H9 (cell line): Measurements from ENCODE around the gene TPCN2. TPM values are rescaled to one million over a fixed set of nuclear protein-coding genes. Genes with fewer than 3 reads are reported as not detected.

Experiments
- DNase-seq: peaks from one replicate; pipeline ENCODE4 v3.0.0-alpha.2; 2017
- H2AFZ ChIP-seq: one replicate; pipeline ENCODE4 v1.6.1; 2013; ENCODE audit warnings: mild to moderate bottlenecking, low read length, control low read depth, moderate library complexity
- H2AK5ac ChIP-seq: 2 replicates; pipeline ENCODE4 v1.6.1; 2013; ENCODE audit warnings: low read length, control low read depth, mixed read lengths; ENCODE audit not compliant: insufficient read length
- H2BK120ac ChIP-seq: one replicate; pipeline ENCODE4 v1.6.1; 2013; ENCODE audit warnings: low read depth, mild to moderate bottlenecking, low read length, control low read depth, inconsistent platforms; ENCODE audit not compliant: poor library complexity, severe bottlenecking
- H2BK12ac ChIP-seq: 2 replicates; pipeline ENCODE4 v1.6.1; 2013; ENCODE audit warnings: low read length, control low read depth, mixed read lengths, low read depth; ENCODE audit not compliant: insufficient read length
- H2BK15ac ChIP-seq: 2 replicates; pipeline ENCODE4 v1.6.1; 2013; ENCODE audit warnings: low read depth, low read length, control low read depth
- H2BK20ac ChIP-seq: one replicate; pipeline ENCODE4 v1.6.1; 2013; ENCODE audit warnings: low read depth, mild to moderate bottlenecking, low read length, control low read depth, inconsistent platforms; ENCODE audit not compliant: poor library complexity, severe bottlenecking
- H2BK5ac ChIP-seq: 2 replicates; pipeline ENCODE4 v1.6.1; 2013; ENCODE audit warnings: low read length, control low read depth, mixed read lengths; ENCODE audit not compliant: insufficient read length
- H3K14ac ChIP-seq: 2 replicates; pipeline ENCODE4 v1.6.1; 2013; ENCODE audit warnings: low read length, control low read depth; ENCODE audit not compliant: insufficient read depth
- H3K18ac ChIP-seq: 2 replicates; pipeline ENCODE4 v1.6.1; 2013; ENCODE audit warnings: low read depth, mild to moderate bottlenecking, mixed read lengths, low read length, control low read depth; ENCODE audit not compliant: insufficient read length
- H3K23ac ChIP-seq: 2 replicates; pipeline ENCODE4 v1.6.1; 2013; ENCODE audit warnings: low read length, control low read depth, mixed read lengths, low read depth; ENCODE audit not compliant: insufficient read length
- H3K23me2 ChIP-seq: 2 replicates; pipeline ENCODE4 v1.6.1; 2013; ENCODE audit warnings: low read depth, mild to moderate bottlenecking, mixed read lengths, low read length, control low read depth; ENCODE audit not compliant: insufficient read length, poor library complexity, severe bottlenecking
- H3K27ac ChIP-seq: 2 replicates; pipeline ENCODE4 v1.5.1; 2013; ENCODE audit warnings: low read length, control low read depth, mixed read lengths, low read depth; ENCODE audit not compliant: insufficient read length
- H3K27me3 ChIP-seq: 2 replicates; pipeline ENCODE4 v1.6.1; 2013; ENCODE audit warnings: low read length, control low read depth, inconsistent platforms; ENCODE audit not compliant: insufficient read depth
- H3K4ac ChIP-seq: 2 replicates; pipeline ENCODE4 v1.6.1; 2013; ENCODE audit warnings: low read depth, mild to moderate bottlenecking, control low read depth, inconsistent platforms, low read length, moderate library complexity
- H3K4me1 ChIP-seq: 2 replicates; pipeline ENCODE4 v1.6.1; 2013; ENCODE audit warnings: low read length, control low read depth, inconsistent platforms; ENCODE audit not compliant: insufficient read depth
- H3K4me2 ChIP-seq: 2 replicates; pipeline ENCODE4 v1.6.1; 2013; ENCODE audit warnings: low read length, control low read depth, mixed read lengths; ENCODE audit not compliant: insufficient read length, insufficient read depth
- H3K56ac ChIP-seq: 2 replicates; pipeline ENCODE4 v1.6.1; 2013; ENCODE audit warnings: low read depth, mild to moderate bottlenecking, mixed read lengths, low read length, control low read depth; ENCODE audit not compliant: insufficient read length
- H3K79me1 ChIP-seq: 2 replicates; pipeline ENCODE4 v1.6.1; 2013; ENCODE audit warnings: low read depth, mild to moderate bottlenecking, moderate library complexity, low read length, control low read depth, inconsistent platforms; ENCODE audit not compliant: insufficient read depth, poor library complexity, severe bottlenecking
- H3K79me2 ChIP-seq: 2 replicates; pipeline ENCODE4 v1.6.1; 2013; ENCODE audit warnings: low read length, control low read depth, inconsistent platforms; ENCODE audit not compliant: insufficient read depth
- H3K9ac ChIP-seq: 2 replicates; pipeline ENCODE4 v1.6.1; 2013; ENCODE audit warnings: low read length, control low read depth, mixed read lengths; ENCODE audit not compliant: insufficient read length; ENCODE audit errors: extremely low read depth
- H3K9me3 ChIP-seq: one replicate; pipeline ENCODE4 v1.6.1; 2013; ENCODE audit warnings: low read depth, low read length, inconsistent platforms; ENCODE audit not compliant: control insufficient read depth
- H3T11ph ChIP-seq: one replicate; pipeline ENCODE4 v1.6.1; 2013; ENCODE audit warnings: mild to moderate bottlenecking, low read length, control low read depth, inconsistent platforms
- H4K20me1 ChIP-seq: one replicate; pipeline ENCODE4 v1.6.1; 2013; ENCODE audit not compliant: control insufficient read depth, insufficient read length, insufficient read depth
- H4K5ac ChIP-seq: 2 replicates; pipeline ENCODE4 v1.6.1; 2013; ENCODE audit warnings: low read depth, mild to moderate bottlenecking, mixed read lengths, low read length, control low read depth; ENCODE audit not compliant: insufficient read length
- H4K8ac ChIP-seq: replicated peaks from 2 replicates; pipeline ENCODE4 v1.6.1; 2013; ENCODE audit warnings: low read length, control low read depth, mixed read lengths, low read depth; ENCODE audit not compliant: insufficient read length
- H4K91ac ChIP-seq: 2 replicates; pipeline ENCODE4 v1.6.1; 2013; ENCODE audit warnings: low read depth, mild to moderate bottlenecking, moderate library complexity, mixed read lengths, low read length, control low read depth; ENCODE audit not compliant: insufficient read length
- H3K27ac Mint-ChIP-seq, 3 experiments: 2 replicates in 2 of 3; 3 replicates in 1 of 3; pipeline ENCODE4 v1.8.0; 2020 to 2021; ENCODE audit warnings: mixed read lengths in 3 of 3, mild to moderate bottlenecking in 1 of 3, moderate library complexity in 1 of 3
- H3K27me3 Mint-ChIP-seq: 2 replicates; pipeline ENCODE4 v1.8.0; 2021; ENCODE audit warnings: low read depth, mild to moderate bottlenecking, moderate library complexity, mixed read lengths
- H3K36me3 Mint-ChIP-seq, 3 experiments: 2 replicates in 2 of 3; 3 replicates in 1 of 3; pipeline ENCODE4 v1.8.0; 2020 to 2021; ENCODE audit warnings: low read depth in 3 of 3, mixed read lengths in 3 of 3; ENCODE audit not compliant: insufficient read depth in 1 of 3
- H3K4me1 Mint-ChIP-seq, 2 experiments: 2 replicates each; pipeline ENCODE4 v1.8.0; 2020; ENCODE audit warnings: mixed read lengths in 2 of 2
- H3K4me3 Mint-ChIP-seq, 2 experiments: 2 replicates in 1 of 2; 3 replicates in 1 of 2; pipeline ENCODE4 v1.8.0; 2020 to 2021; ENCODE audit warnings: mild to moderate bottlenecking in 2 of 2, mixed read lengths in 2 of 2, moderate library complexity in 1 of 2
- H3K9me3 Mint-ChIP-seq, 2 experiments: 2 replicates in 1 of 2; 3 replicates in 1 of 2; pipeline ENCODE4 v1.8.0; 2020; ENCODE audit warnings: mild to moderate bottlenecking in 2 of 2, mixed read lengths in 2 of 2, moderate library complexity in 1 of 2
- CTCF ChIP-seq: fragments of 200-600 bp; sonication (generic); conservative IDR thresholded peaks from 3 replicates; pipeline ENCODE4 v1.8.0; 2021; ENCODE audit warnings: antibody characterized with exemption, mild to moderate bottlenecking
- WGBS: extraction: QIAGEN DNeasy Blood & Tissue Kit; methylation state at CpG from one replicate; pipeline ENCODE4 v1.1.7; 2013; ENCODE audit warnings: missing lambda C conversion rate, low lambda C conversion rate, mixed read lengths; ENCODE audit not compliant: insufficient read length; ENCODE audit errors: extremely low coverage; 5-methylcytosine and 5-hydroxymethylcytosine counted together
- total RNA-seq: library from RNA; stranded (reverse); gene quantifications from 2 replicates; pipeline ENCODE4 v1.2.1, GENCODE V29; 2021

Gene TPCN2
- total RNA-seq, 1 experiment from 2014 or later = 16.8 TPM

GRCh38 chr11:69108559-69108958, 59.8 kb downstream of the TPCN2 start:
- H3K9ac ChIP-seq = no peak overlapping the region
- Mint-ChIP-seq H3K36me3 (peaks cover 2 to 15% (median 3%) of the 10 kb centered on the region in 3 experiments; a peak in 4 of 7 replicates), H3K4me3 (no peak overlapping the region), H3K4me1 (no peaks in the 10 kb centered on the region), H3K27ac (no peak overlapping the region), H3K27me3 (peaks cover 15% of the 10 kb centered on the region; the same call in 1 of the 2 replicates), H3K9me3 (peaks cover 15 to 16% of the 10 kb centered on the region in 2 experiments)
- no peak overlapping the region for H3T11ph ChIP-seq
- H2BK5ac ChIP-seq = no peak overlapping the region
- H4K20me1 ChIP-seq = no peaks in the 10 kb centered on the region
- no peak overlapping the region for H4K91ac ChIP-seq
- H3K18ac ChIP-seq = no peak overlapping the region
- no peaks in the 10 kb centered on the region for H3K23me2 ChIP-seq
- no peaks in the 10 kb centered on the region for H3K79me2 ChIP-seq
- no peak overlapping the region for H2BK12ac ChIP-seq
- no peak overlapping the region for H3K27ac ChIP-seq
- no peak for TF ChIP-seq CTCF
- H3K27me3 ChIP-seq = no peaks in the 10 kb centered on the region
- H3K4ac ChIP-seq = no peak overlapping the region
- no peak overlapping the region for H3K23ac ChIP-seq
- no peak overlapping the region for H2BK15ac ChIP-seq
- no peaks in the 10 kb centered on the region for H3K4me1 ChIP-seq
- no peak overlapping the region for H3K56ac ChIP-seq
- H2AK5ac ChIP-seq = no peak overlapping the region
- no peak overlapping the region for H3K4me2 ChIP-seq
- no peak overlapping the region for H3K14ac ChIP-seq
- H2BK20ac ChIP-seq = no peak overlapping the region
- no peak overlapping the region for H4K5ac ChIP-seq
- H3K79me1 ChIP-seq = no peaks in the 10 kb centered on the region
- no CpG with 5 or more reads among the region's 5 CpGs for WGBS
- DNase-seq = no peak
- no peak overlapping the region for H4K8ac ChIP-seq
- H2AFZ ChIP-seq = no peak overlapping the region
- no peak overlapping the region for H2BK120ac ChIP-seq
- H3K9me3 ChIP-seq = no peaks in the 10 kb centered on the region
